Keratinocyte (primary cell): ENCODE data around the gene ZP2. TPM values are rescaled to one million over a fixed set of nuclear protein-coding genes. Genes with fewer than 3 reads are reported as not detected.

Experiments used
- DNase-seq: peaks from one replicate; pipeline ENCODE4 v3.0.0-alpha.2; 2011; ENCODE audit warnings: low read depth, missing footprints, low spot score
- FAIRE-seq: peaks from 2 replicates; lab custom pipeline; 2011; peaks lifted over from hg19 to GRCh38; lab: Jason Lieb, UNC
- H2AFZ ChIP-seq: 2 replicates; pipeline ENCODE4 v1.6.0; 2012; ENCODE audit warnings: low read length, control low read depth, inconsistent platforms; ENCODE audit not compliant: control insufficient read depth
- H3K27ac ChIP-seq: 2 replicates; pipeline ENCODE4 v1.5.1; 2011; ENCODE audit warnings: low read length; ENCODE audit not compliant: control insufficient read depth, insufficient read depth
- H3K27me3 ChIP-seq: 3 replicates; pipeline ENCODE4 v1.6.0; 2011; ENCODE audit warnings: low read length; ENCODE audit not compliant: control insufficient read depth, insufficient read depth; ENCODE audit errors: extremely low read depth
- H3K36me3 ChIP-seq, 2 experiments: 2 replicates in 1 of 2; 3 replicates in 1 of 2; pipeline ENCODE4 v1.5.1; 2011; ENCODE audit warnings: low read length in 2 of 2, mild to moderate bottlenecking in 1 of 2; ENCODE audit not compliant: control insufficient read depth in 2 of 2, insufficient read depth in 2 of 2; ENCODE audit errors: extremely low read depth in 1 of 2
- H3K4me1 ChIP-seq: 3 replicates; pipeline ENCODE4 v1.5.1; 2011; ENCODE audit warnings: low read length; ENCODE audit not compliant: control insufficient read depth, insufficient read depth; ENCODE audit errors: extremely low read depth
- H3K4me2 ChIP-seq: 3 replicates; pipeline ENCODE4 v1.6.0; 2011; ENCODE audit warnings: low read depth, low read length; ENCODE audit not compliant: control insufficient read depth, insufficient read depth; ENCODE audit errors: extremely low read depth
- H3K4me3 ChIP-seq, 3 experiments: fragments of 200-600 bp in 1 of 3; sonication (generic) in 1 of 3; 2 replicates in 2 of 3; 3 replicates in 1 of 3; pipeline ENCODE4 v1.5.1; 2011 to 2016; ENCODE audit warnings: low read length in 3 of 3, mild to moderate bottlenecking in 3 of 3, control low read depth in 2 of 3, inconsistent platforms in 1 of 3, low read depth in 1 of 3, mixed read lengths in 1 of 3, mixed run types in 1 of 3, moderate library complexity in 1 of 3; ENCODE audit not compliant: control insufficient read depth in 2 of 3, insufficient read depth in 2 of 3; ENCODE audit errors: extremely low read depth in 1 of 3
- H3K79me2 ChIP-seq: 2 replicates; pipeline ENCODE4 v1.6.0; 2012; ENCODE audit warnings: low read length; ENCODE audit not compliant: control insufficient read depth, insufficient read depth
- H3K9ac ChIP-seq: 3 replicates; pipeline ENCODE4 v1.6.0; 2011; ENCODE audit warnings: low read length; ENCODE audit not compliant: control insufficient read depth, insufficient read depth; ENCODE audit errors: extremely low read depth
- H3K9me1 ChIP-seq: 3 replicates; pipeline ENCODE4 v1.6.0; 2011; ENCODE audit warnings: low read length; ENCODE audit not compliant: control insufficient read depth, insufficient read depth; ENCODE audit errors: extremely low read depth
- H3K9me3 ChIP-seq: 2 replicates; pipeline ENCODE4 v1.5.1; 2012; ENCODE audit warnings: low read depth, low read length; ENCODE audit not compliant: control insufficient read depth
- H4K20me1 ChIP-seq: 3 replicates; pipeline ENCODE4 v1.6.0; 2011; ENCODE audit warnings: low read length; ENCODE audit not compliant: control insufficient read depth, insufficient read depth; ENCODE audit errors: extremely low read depth
- EZH2 ChIP-seq: IDR thresholded peaks from one replicate; pipeline ENCODE4 v1.6.1; 2012; ENCODE audit warnings: inconsistent platforms, mild to moderate bottlenecking, low read length, moderate library complexity
- dilution Hi-C: fragments of 300-500 bp; cut with MboI; formaldehyde crosslinking; loops from one replicate; pipeline ENCODE4 v1.7.0; 2020; ENCODE audit warnings: low sequenced_read_pairs; ENCODE audit not compliant: extremely low pct_ligation_motif_present
- polyA plus RNA-seq, 5 experiments: library from polyadenylated mRNA; depleted of rRNA in 3 of 5; stranded (reverse) in 3 of 5; stranded (forward) in 1 of 5; unstranded in 1 of 5; fragments of >200 nt; gene quantifications; 1 replicate in 1 of 5; 2 replicates in 3 of 5; 3 replicates in 1 of 5; pipeline versions ENCODE4 v1.2.1 to v1.2.3, GENCODE V29; 2011 to 2012; ENCODE audit warnings: missing spikeins in 2 of 5, low read depth in 1 of 5, low replicate concordance in 1 of 5
- TF ChIP-seq, protein P1 (sequence below), 3 experiments: IDR thresholded peaks in 1 of 3; conservative IDR thresholded peaks in 1 of 3; optimal IDR thresholded peaks in 1 of 3; 2 replicates in 2 of 3; 3 replicates in 1 of 3; pipeline versions ENCODE3 to v1.5.1; 2011; ENCODE audit warnings: low read length in 3 of 3, mild to moderate bottlenecking in 3 of 3, moderate library complexity in 2 of 3, control low read depth in 1 of 3, inconsistent platforms in 1 of 3; ENCODE audit not compliant: insufficient read depth in 2 of 3; ENCODE audit errors: extremely low read depth in 1 of 3

The ZP2 gene
- polyA plus RNA-seq, 1 donor (not counting 4 experiments of a cell fraction or from before 2014, with no cell fraction given), result not detected

DNA sequence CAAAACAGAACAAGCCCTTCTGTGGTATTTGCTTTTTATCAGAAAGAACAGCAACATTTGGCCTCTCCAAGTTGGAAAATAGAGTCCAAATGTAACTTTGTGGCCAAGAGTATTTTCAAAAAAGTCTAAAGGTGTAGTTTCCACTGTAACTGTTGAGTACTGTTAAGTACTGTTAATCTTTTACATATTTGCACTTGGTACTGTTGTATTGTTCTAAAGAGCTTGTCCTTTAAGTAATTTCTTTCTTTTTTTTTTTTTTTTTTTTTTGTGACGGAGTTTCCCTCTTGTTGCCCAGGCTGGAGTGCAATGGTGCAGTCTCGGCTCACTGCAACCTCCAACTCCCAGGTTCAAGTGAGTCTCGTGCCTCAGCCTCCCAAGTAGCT lies 31.4 kb downstream of the ZP2 start:
- Histone ChIP-seq H3K4me1 (no peaks in the 10 kb centered on the region), H4K20me1 (no peaks in the 10 kb centered on the region), H3K4me3 (no peak overlapping the region), H3K36me3 (peaks cover 26 to 32% of the 10 kb centered on the region in 2 experiments), H3K9me1 (no peaks in the 10 kb centered on the region), H3K4me2 (no peak overlapping the region), H3K27me3 (no peaks in the 10 kb centered on the region), H2AFZ (no peak overlapping the region), H3K79me2 (no peaks in the 10 kb centered on the region), H3K27ac (no peak overlapping the region), H3K9ac (no peak overlapping the region), H3K9me3 (no peaks in the 10 kb centered on the region)
- no peak for TF ChIP-seq EZH2
- TF ChIP-seq, protein P1, sequence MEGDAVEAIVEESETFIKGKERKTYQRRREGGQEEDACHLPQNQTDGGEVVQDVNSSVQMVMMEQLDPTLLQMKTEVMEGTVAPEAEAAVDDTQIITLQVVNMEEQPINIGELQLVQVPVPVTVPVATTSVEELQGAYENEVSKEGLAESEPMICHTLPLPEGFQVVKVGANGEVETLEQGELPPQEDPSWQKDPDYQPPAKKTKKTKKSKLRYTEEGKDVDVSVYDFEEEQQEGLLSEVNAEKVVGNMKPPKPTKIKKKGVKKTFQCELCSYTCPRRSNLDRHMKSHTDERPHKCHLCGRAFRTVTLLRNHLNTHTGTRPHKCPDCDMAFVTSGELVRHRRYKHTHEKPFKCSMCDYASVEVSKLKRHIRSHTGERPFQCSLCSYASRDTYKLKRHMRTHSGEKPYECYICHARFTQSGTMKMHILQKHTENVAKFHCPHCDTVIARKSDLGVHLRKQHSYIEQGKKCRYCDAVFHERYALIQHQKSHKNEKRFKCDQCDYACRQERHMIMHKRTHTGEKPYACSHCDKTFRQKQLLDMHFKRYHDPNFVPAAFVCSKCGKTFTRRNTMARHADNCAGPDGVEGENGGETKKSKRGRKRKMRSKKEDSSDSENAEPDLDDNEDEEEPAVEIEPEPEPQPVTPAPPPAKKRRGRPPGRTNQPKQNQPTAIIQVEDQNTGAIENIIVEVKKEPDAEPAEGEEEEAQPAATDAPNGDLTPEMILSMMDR (optimal IDR thresholded peaks at IDR 0.05 in 1 of 3, IDR thresholded peaks at IDR 0.05 in 1 of 3, conservative IDR thresholded peaks at IDR 0.05 in 1 of 3; ENCODE audit: extremely low read depth in 1 of 3, insufficient read depth in 2 of 3, low read length in 3 of 3), result no peak
- no peak for DNase-seq
- FAIRE-seq, result no peak
- dilution Hi-C loops, result no loop called here

GRCh38 chr16:21179126-21179982 lies 32.0 kb downstream of the ZP2 start:
- Histone ChIP-seq H3K9ac (no peak overlapping the region), H4K20me1 (no peaks in the 10 kb centered on the region), H3K9me1 (no peaks in the 10 kb centered on the region), H3K79me2 (no peaks in the 10 kb centered on the region), H3K36me3 (peaks cover 30 to 37% of the 10 kb centered on the region in 2 experiments), H3K27me3 (no peaks in the 10 kb centered on the region), H3K4me3 (no peak overlapping the region), H3K4me1 (no peaks in the 10 kb centered on the region), H2AFZ (no peak overlapping the region), H3K4me2 (no peak overlapping the region), H3K27ac (no peak overlapping the region), H3K9me3 (no peaks in the 10 kb centered on the region)
- no peak for FAIRE-seq
- dilution Hi-C loops, result no loop called here
- DNase-seq, result no peak
- TF ChIP-seq EZH2, result no peak
- TF ChIP-seq, protein P1 (optimal IDR thresholded peaks at IDR 0.05 in 1 of 3, IDR thresholded peaks at IDR 0.05 in 1 of 3, conservative IDR thresholded peaks at IDR 0.05 in 1 of 3; ENCODE audit: extremely low read depth in 1 of 3, insufficient read depth in 2 of 3, low read length in 3 of 3), result no peak
